Measurements from ENCODE around the gene FGF23.

GRCh38 chr12:4379405-4379804, at the start of gene FGF23:
- TF ChIP-seq CTCF (IDR thresholded peaks at IDR 0.05), result no peak
- TF ChIP-seq POLR2A (IDR thresholded peaks at IDR 0.05), result no peak

Data from body of pancreas (tissue), 4 donors.